Measurements from ENCODE around the gene UCN2. TPM values are rescaled to one million over a fixed set of nuclear protein-coding genes. Genes with fewer than 3 reads are reported as not detected.

The UCN2 gene
- total RNA-seq, 1 experiment from 2014 or later, result 0.49 TPM

DNA sequence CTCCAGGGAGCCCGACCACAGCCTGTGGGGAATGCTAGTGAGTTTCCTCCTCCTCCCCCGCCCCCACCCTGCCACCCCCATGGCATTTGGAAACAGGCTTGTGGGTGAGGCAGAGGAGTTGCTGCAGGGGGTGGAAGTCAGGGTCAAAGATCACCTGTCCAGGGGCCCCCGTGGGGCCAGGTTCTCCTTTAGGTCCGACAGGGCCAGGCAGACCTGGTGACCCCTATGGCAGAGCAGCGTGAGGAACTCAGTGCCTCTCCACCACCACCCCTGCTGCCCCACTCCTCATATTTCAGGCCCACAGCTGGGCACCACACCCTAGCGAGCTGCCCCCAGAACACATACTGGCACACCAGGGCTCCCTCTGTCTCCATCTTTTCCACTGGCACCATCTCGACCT, 8.9 kb upstream of the UCN2 start:
- ChIA-PET CTCF (no interaction called here), POLR2A (ENCODE audit: low non-redundant PET) (no interaction called here)
- H3K4me3 ChIP-seq (ENCODE audit: low read depth, low read length, poor library complexity, severe bottlenecking), result no peak overlapping the region
- no peaks in the 10 kb centered on the region for H3K9me3 ChIP-seq (ENCODE audit: low read depth, low read length, poor library complexity, severe bottlenecking)
- no peak for DNase-seq (ENCODE audit: low spot score)
- no peak overlapping the region for H3K27ac ChIP-seq (ENCODE audit: low read depth, low read length, poor library complexity, severe bottlenecking)
- no TSS peak for BruUV-seq (replicated peaks)
- no peaks in the 10 kb centered on the region for H3K27me3 ChIP-seq (replicated peaks; ENCODE audit: insufficient read depth, low read depth, low read length, poor library complexity)
- intact Hi-C loops (cut with micrococcal nuclease; ENCODE audit: unreplicated experiment), result no loop called here
- TF ChIP-seq EZH2 (IDR thresholded peaks at IDR 0.05; ENCODE audit: borderline replicate concordance, low read depth, low read length, poor library complexity, severe bottlenecking), result no peak
- no peak for TF ChIP-seq CTCF (conservative IDR thresholded peaks at IDR 0.05; ENCODE audit: low read depth, low read length)
- no peaks in the 10 kb centered on the region for H3K36me3 ChIP-seq (ENCODE audit: insufficient read depth, low read length, poor library complexity, severe bottlenecking)
- H3K4me1 ChIP-seq (ENCODE audit: insufficient read depth, low read length, poor library complexity, severe bottlenecking), result no peaks in the 10 kb centered on the region

DNA sequence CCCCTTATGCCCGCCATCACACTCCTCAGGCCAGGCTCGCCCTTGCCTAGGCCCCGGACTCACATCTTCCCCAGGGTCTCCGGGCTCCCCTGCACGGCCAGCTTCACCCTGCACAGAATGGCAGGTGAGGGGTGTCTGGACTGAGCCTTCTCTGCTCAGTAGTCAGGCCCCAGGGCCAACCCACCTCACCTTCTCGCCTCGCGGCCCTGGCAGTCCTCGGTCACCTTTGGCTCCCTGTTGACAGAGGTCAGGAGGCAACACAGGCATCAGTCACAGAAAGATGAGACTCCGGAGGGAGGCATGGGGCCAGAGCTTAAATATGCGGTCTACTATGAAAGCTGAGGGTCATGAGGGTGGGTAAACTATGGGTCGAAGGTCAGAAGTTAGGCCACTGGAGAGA, 8.4 kb upstream of the UCN2 start:
- H3K4me1 ChIP-seq (ENCODE audit: insufficient read depth, low read length, poor library complexity, severe bottlenecking), result no peaks in the 10 kb centered on the region
- no peaks in the 10 kb centered on the region for H3K36me3 ChIP-seq (ENCODE audit: insufficient read depth, low read length, poor library complexity, severe bottlenecking)
- H3K27ac ChIP-seq (ENCODE audit: low read depth, low read length, poor library complexity, severe bottlenecking), result no peak overlapping the region
- no TSS peak for BruUV-seq (replicated peaks)
- H3K9me3 ChIP-seq (ENCODE audit: low read depth, low read length, poor library complexity, severe bottlenecking), result no peaks in the 10 kb centered on the region
- ChIA-PET POLR2A (ENCODE audit: low non-redundant PET) (no interaction called here), CTCF (no interaction called here)
- intact Hi-C loops (cut with micrococcal nuclease; ENCODE audit: unreplicated experiment), result no loop called here
- no peak overlapping the region for H3K4me3 ChIP-seq (ENCODE audit: low read depth, low read length, poor library complexity, severe bottlenecking)
- no peak for DNase-seq (ENCODE audit: low spot score)
- TF ChIP-seq EZH2 (IDR thresholded peaks at IDR 0.05; ENCODE audit: borderline replicate concordance, low read depth, low read length, poor library complexity, severe bottlenecking), result no peak
- TF ChIP-seq CTCF (conservative IDR thresholded peaks at IDR 0.05; ENCODE audit: low read depth, low read length), result no peak
- H3K27me3 ChIP-seq (replicated peaks; ENCODE audit: insufficient read depth, low read depth, low read length, poor library complexity), result no peaks in the 10 kb centered on the region

- Histone ChIP-seq H3K27ac (ENCODE audit: low read depth, low read length, poor library complexity, severe bottlenecking) (no peak overlapping the region), H3K4me3 (ENCODE audit: low read depth, low read length, poor library complexity, severe bottlenecking) (no peak overlapping the region), H3K4me1 (ENCODE audit: insufficient read depth, low read length, poor library complexity, severe bottlenecking) (no peaks in the 10 kb centered on the region), H3K36me3 (ENCODE audit: insufficient read depth, low read length, poor library complexity, severe bottlenecking) (no peaks in the 10 kb centered on the region), H3K27me3 (replicated peaks; ENCODE audit: insufficient read depth, low read depth, low read length, poor library complexity) (no peaks in the 10 kb centered on the region), H3K9me3 (ENCODE audit: low read depth, low read length, poor library complexity, severe bottlenecking) (no peaks in the 10 kb centered on the region)
- POLR2A ChIA-PET (ENCODE audit: low non-redundant PET), result no interaction called here
- DNase-seq (ENCODE audit: low spot score), result no peak
- CTCF ChIA-PET, result no interaction called here
- no TSS peak for BruUV-seq (replicated peaks)
- intact Hi-C loops (cut with micrococcal nuclease; ENCODE audit: unreplicated experiment), result no loop called here
- no peak for TF ChIP-seq EZH2 (IDR thresholded peaks at IDR 0.05; ENCODE audit: borderline replicate concordance, low read depth, low read length, poor library complexity, severe bottlenecking)
- no peak for TF ChIP-seq CTCF (conservative IDR thresholded peaks at IDR 0.05; ENCODE audit: low read depth, low read length)
These were observed 6.3 kb upstream of the UCN2 start for GRCh38 chr3:48569808-48570450.
